SU-DHL-6 (cell line): ENCODE results near the gene MBD3.
"Not testable (repeated sequence)": the region's sequence is repeated elsewhere in the genome, so short reads cannot be mapped to it uniquely, and the experiment has no call there.

Source experiments
- H2AFZ ChIP-seq: fragments of 200-600 bp; sonication (generic); 2 replicates; pipeline ENCODE4 v1.6.1; 2014; ENCODE audit warnings: low read depth, mild to moderate bottlenecking, moderate library complexity, mixed read lengths, antibody characterized with exemption, low read length; ENCODE audit not compliant: severe bottlenecking
- H3F3A ChIP-seq: fragments of 200-600 bp; shearing (Covaris generic); 2 replicates; pipeline ENCODE4 v1.6.0; 2016; ENCODE audit warnings: antibody characterized with exemption, mild to moderate bottlenecking; ENCODE audit not compliant: insufficient read depth
- H3K27ac ChIP-seq: fragments of 200-600 bp; sonication (generic); 2 replicates; pipeline ENCODE4 v1.5.1; 2016; ENCODE audit warnings: low read depth, mild to moderate bottlenecking, low read length, moderate library complexity, mixed read lengths
- H3K27me3 ChIP-seq: fragments of 200-600 bp; sonication (generic), shearing (Covaris generic); 2 replicates; pipeline ENCODE4 v1.6.0; 2014; ENCODE audit warnings: mild to moderate bottlenecking, low read length
- H3K36me3 ChIP-seq: fragments of 200-600 bp; sonication (generic); 2 replicates; pipeline ENCODE4 v1.6.1; 2014; ENCODE audit warnings: mild to moderate bottlenecking, low read length, mixed read lengths
- H3K4me2 ChIP-seq: fragments of 300-600, 200-600 bp; shearing (Covaris generic), sonication (generic); 2 replicates; pipeline ENCODE4 v1.6.0; 2014; ENCODE audit warnings: low read length, low read depth, mild to moderate bottlenecking; ENCODE audit not compliant: poor library complexity, severe bottlenecking
- H3K4me3 ChIP-seq: fragments of 200-600 bp; sonication (generic); 2 replicates; pipeline ENCODE4 v1.5.1; 2014; ENCODE audit warnings: antibody characterized with exemption, low read length, mild to moderate bottlenecking, mixed read lengths; ENCODE audit not compliant: insufficient read depth, poor library complexity, severe bottlenecking
- H3K79me2 ChIP-seq: fragments of 200-600 bp; sonication (generic); 2 replicates; pipeline ENCODE4 v1.6.1; 2014; ENCODE audit warnings: mild to moderate bottlenecking, low read length, moderate library complexity; ENCODE audit not compliant: insufficient read depth
- H3K9ac ChIP-seq: fragments of 200-600 bp; sonication (generic); 2 replicates; pipeline ENCODE4 v1.7.0; 2014; ENCODE audit warnings: mild to moderate bottlenecking, low read length
- H3K9me2 ChIP-seq: fragments of 200-600 bp; sonication (generic); replicated peaks from 2 replicates; pipeline ENCODE4 v1.6.1; 2014; ENCODE audit warnings: low read length; ENCODE audit not compliant: insufficient read depth
- H3K9me3 ChIP-seq: fragments of 200-600 bp; sonication (generic); 2 replicates; pipeline ENCODE4 v1.6.1; 2014; ENCODE audit warnings: low read length, mixed read lengths; ENCODE audit not compliant: insufficient read depth
- H4K20me1 ChIP-seq: fragments of 200-600 bp; sonication (generic); 2 replicates; pipeline ENCODE4 v1.6.1; 2014; ENCODE audit warnings: low read depth, mild to moderate bottlenecking, antibody characterized with exemption, low read length, moderate library complexity, mixed read lengths
- EZH2phosphoT487 ChIP-seq: fragments of 200-600 bp; sonication (generic), shearing (Covaris generic); conservative IDR thresholded peaks from 2 replicates; pipeline ENCODE4 v1.6.1; 2018; ENCODE audit warnings: mild to moderate bottlenecking, antibody characterized with exemption, low read length, moderate library complexity, mixed read lengths
- TF ChIP-seq, protein P1 (sequence below): fragments of 200-600 bp; sonication (generic); IDR thresholded peaks from one replicate; pipeline ENCODE4 v1.5.1; 2017; ENCODE audit warnings: antibody characterized with exemption, mild to moderate bottlenecking, low read length, moderate library complexity; ENCODE audit not compliant: insufficient read depth, poor library complexity, severe bottlenecking

MBD3 gene

DNA sequence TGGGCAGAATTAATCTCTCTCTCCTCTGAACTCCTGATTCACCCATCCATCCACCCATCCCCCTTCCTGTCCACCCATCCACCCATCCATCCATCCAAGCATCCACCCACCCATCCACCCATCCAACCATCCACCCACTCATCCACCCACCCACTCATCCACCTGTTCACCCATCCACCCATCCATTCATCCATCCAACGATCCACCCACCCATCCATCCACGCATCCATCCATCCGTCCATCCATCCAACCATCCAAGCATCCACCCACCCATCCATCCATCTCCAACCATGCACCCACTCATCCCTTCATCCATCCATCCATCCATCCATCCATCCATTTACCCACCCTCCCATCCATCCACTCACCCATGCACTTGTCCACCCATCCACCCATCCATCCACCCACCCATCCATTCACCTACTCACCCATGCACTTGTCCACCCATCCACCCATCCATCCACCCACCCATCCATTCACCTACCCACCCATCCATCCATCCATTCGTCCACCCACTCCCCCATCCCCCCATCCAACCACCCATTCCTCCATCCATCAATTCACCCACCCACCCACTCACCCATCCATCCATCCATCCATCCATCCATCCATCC lies 43.2 kb downstream of the MBD3 start:
- H2AFZ ChIP-seq: no peak overlapping the region
- H3K9ac ChIP-seq: no peak overlapping the region
- TF ChIP-seq, protein P1, sequence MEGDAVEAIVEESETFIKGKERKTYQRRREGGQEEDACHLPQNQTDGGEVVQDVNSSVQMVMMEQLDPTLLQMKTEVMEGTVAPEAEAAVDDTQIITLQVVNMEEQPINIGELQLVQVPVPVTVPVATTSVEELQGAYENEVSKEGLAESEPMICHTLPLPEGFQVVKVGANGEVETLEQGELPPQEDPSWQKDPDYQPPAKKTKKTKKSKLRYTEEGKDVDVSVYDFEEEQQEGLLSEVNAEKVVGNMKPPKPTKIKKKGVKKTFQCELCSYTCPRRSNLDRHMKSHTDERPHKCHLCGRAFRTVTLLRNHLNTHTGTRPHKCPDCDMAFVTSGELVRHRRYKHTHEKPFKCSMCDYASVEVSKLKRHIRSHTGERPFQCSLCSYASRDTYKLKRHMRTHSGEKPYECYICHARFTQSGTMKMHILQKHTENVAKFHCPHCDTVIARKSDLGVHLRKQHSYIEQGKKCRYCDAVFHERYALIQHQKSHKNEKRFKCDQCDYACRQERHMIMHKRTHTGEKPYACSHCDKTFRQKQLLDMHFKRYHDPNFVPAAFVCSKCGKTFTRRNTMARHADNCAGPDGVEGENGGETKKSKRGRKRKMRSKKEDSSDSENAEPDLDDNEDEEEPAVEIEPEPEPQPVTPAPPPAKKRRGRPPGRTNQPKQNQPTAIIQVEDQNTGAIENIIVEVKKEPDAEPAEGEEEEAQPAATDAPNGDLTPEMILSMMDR: no peak
- TF ChIP-seq EZH2phosphoT487: no peak
- no peaks in the 10 kb centered on the region for H3K27me3 ChIP-seq
- no peaks in the 10 kb centered on the region for H3K9me2 ChIP-seq
- no peaks in the 10 kb centered on the region for H3K36me3 ChIP-seq
- no peaks in the 10 kb centered on the region for H3F3A ChIP-seq
- H3K9me3 ChIP-seq: no peaks in the 10 kb centered on the region
- H3K4me3 ChIP-seq: no peak overlapping the region
- no peaks in the 10 kb centered on the region for H4K20me1 ChIP-seq
- H3K4me2 ChIP-seq: no peak overlapping the region
- H3K79me2 ChIP-seq: no peaks in the 10 kb centered on the region
- no peak overlapping the region for H3K27ac ChIP-seq

DNA sequence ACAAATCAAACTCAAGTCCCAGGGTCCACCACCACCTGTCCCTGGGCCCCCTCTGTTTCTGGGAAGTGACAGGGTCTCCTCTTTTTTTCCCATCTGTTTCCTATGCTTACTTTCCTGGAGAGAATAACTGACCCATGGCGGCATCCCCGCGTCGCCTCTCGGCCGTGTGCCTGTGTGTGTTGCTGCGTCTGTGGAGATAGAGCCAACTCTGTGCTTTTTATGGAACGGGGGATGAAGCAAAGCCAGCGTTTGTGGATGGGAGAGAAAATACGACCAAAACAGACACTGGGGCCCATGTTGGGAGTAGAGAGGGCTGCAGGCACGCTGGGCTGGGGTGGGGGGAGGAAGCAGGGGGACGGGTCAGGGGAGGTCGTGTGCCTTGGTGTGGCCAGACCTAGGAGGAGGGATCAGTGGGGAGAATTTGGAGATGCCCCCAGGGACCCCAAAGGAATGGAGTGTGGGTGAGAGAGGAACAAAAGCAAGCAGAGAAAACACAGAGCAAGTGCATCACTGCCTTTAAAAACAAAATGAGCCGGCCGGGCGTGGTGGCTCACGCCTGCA lies 52.2 kb downstream of the MBD3 start:
- Histone ChIP-seq H3K79me2 (no peaks in the 10 kb centered on the region), H4K20me1 (no peaks in the 10 kb centered on the region), H3K9ac (no peak overlapping the region), H3K4me2 (no peak overlapping the region), H3K27me3 (no peaks in the 10 kb centered on the region), H2AFZ (no peak overlapping the region), H3F3A (0 out of 2 replicates have a peak, but pooled peaks cover 3% of the 10 kb centered on the region), H3K36me3 (no peaks in the 10 kb centered on the region), H3K4me3 (no peak overlapping the region), H3K9me3 (no peaks in the 10 kb centered on the region), H3K9me2 (no peaks in the 10 kb centered on the region), H3K27ac (no peak overlapping the region)
- no peak for TF ChIP-seq EZH2phosphoT487
- TF ChIP-seq, protein P1: no peak

DNA sequence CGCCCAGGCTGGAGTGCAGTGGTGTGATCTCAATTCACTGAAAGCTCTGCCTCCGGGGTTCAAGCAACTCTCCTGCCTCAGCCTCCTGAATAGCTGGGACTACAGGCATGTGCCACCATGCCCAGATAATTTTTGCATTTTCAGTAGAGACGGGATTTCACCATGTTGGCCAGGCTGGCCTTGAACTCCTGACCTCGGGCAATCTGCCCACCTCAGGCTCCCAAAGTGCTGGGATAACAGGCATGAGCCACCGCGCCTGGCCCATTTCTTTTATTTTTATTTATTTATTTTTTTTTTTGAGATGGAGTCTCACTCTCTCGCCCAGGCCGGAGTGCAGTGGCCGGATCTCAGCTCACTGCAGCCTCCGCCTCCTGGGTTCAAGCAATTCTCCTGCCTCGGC lies 52.9 kb downstream of the MBD3 start:
- not testable (repeated sequence) for H3K79me2 ChIP-seq, H3K36me3 ChIP-seq, H3K9me3 ChIP-seq, H2AFZ ChIP-seq, H3F3A ChIP-seq, H3K9ac ChIP-seq, H3K4me3 ChIP-seq, H3K27me3 ChIP-seq, H3K9me2 ChIP-seq, H3K4me2 ChIP-seq, H3K27ac ChIP-seq, H4K20me1 ChIP-seq

DNA sequence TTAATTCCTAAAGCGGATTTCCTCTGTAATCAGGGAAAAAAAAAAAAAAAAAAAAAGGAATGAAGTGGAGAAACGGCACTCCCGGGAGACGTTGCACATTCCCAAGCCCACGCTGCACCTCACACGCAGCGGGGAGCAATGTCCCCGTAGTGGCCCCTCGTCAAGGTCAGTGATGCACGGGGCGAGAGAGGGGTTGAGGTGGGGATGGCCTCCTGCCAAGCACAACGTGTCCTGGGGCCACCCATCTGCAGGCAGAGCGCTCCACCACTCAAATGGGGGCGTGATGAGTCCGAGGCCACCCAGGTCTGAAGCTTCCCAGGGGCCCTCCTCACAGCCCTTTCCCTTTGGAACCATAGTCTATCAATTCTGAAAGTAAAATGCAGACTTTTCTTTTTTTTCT lies 53.7 kb downstream of the MBD3 start:
- no peaks in the 10 kb centered on the region for H3K9me2 ChIP-seq
- H3K4me3 ChIP-seq: no peak overlapping the region
- H2AFZ ChIP-seq: no peak overlapping the region
- H3K4me2 ChIP-seq: no peak overlapping the region
- H3F3A ChIP-seq: 0 out of 2 replicates have a peak, but pooled peaks cover 3% of the 10 kb centered on the region
- H3K27ac ChIP-seq: no peak overlapping the region
- H3K9ac ChIP-seq: no peak overlapping the region
- H4K20me1 ChIP-seq: no peaks in the 10 kb centered on the region
- no peaks in the 10 kb centered on the region for H3K36me3 ChIP-seq
- no peaks in the 10 kb centered on the region for H3K79me2 ChIP-seq
- no peaks in the 10 kb centered on the region for H3K9me3 ChIP-seq
- no peaks in the 10 kb centered on the region for H3K27me3 ChIP-seq
- TF ChIP-seq, protein P1: no peak
- TF ChIP-seq EZH2phosphoT487: no peak

DNA sequence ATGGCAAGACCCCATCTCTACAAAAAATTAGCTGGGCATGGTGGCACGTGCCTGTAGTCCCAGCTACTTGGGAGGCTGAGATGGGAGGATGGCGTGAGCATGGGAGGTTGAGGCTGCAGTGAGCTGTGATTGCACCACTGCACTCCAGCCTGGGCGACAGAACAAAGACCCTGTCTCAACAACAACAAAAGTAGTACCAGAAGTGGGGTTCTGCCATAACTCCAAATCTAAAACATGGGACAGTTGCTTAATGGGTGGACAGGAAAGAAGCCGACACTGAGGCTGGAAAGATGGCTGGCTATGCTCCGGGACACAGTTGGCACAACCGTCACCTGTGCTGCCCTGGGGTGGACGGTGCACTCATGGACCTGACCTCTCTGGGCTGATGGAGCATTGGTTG lies 57.0 kb downstream of the MBD3 start:
- H4K20me1 ChIP-seq, H3K9ac ChIP-seq, H3K9me3 ChIP-seq, H3K27me3 ChIP-seq, H3K4me3 ChIP-seq, H3K27ac ChIP-seq, H3K4me2 ChIP-seq, H3F3A ChIP-seq, H3K9me2 ChIP-seq, H3K79me2 ChIP-seq, H3K36me3 ChIP-seq, H2AFZ ChIP-seq: not testable (repeated sequence)
